NCI-H510A treated with DMSO at 0.1 percent for 48 hours (cell line): ENCODE results near the gene KLHL17.

Experiments
- DNase-seq: peaks from one replicate; lab custom pipeline; 2025; lab: John Stamatoyannopoulos, UW

The KLHL17 gene

DNA sequence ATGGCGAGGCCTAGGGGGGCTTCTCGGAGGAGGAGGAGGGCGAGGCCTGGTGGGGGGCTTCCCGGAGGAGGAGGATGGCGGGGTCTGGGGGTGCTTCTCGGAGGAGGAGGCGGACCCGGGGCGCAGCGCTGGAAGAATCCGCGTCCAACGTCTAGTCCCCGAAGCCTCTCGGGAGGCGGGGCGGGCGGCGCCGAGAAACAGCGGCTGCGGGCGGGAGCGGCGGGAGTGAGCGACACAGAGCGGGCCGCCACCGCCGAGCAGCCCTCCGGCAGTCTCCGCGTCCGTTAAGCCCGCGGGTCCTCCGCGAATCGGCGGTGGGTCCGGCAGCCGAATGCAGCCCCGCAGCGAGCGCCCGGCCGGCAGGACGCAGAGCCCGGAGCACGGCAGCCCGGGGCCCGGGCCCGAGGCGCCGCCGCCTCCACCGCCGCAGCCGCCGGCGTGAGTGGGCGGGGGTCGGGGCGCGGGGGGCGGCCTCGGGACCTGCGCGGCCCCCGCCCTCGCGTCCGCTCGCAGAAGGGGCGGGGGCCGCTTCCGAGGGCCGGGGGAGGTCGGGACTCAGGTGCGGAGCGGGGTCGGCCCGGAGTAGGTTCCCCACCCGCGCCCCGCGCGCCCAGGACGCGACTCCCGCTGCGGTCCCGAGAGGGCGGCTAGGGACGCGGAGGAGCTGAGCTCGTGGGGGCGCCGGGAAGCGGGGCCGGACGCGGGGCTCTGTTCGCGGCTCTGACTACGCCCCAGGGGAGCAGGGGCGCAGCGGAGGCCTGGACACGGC lies at the start of gene KLHL17:
Gene KLHL17, plus strand, starts transcription at position 222 of the 769 bp plus-strand sequence. Its CDS starts 110 bp downstream, at position 332.
- peak; percentile 29 for DNase-seq

DNA sequence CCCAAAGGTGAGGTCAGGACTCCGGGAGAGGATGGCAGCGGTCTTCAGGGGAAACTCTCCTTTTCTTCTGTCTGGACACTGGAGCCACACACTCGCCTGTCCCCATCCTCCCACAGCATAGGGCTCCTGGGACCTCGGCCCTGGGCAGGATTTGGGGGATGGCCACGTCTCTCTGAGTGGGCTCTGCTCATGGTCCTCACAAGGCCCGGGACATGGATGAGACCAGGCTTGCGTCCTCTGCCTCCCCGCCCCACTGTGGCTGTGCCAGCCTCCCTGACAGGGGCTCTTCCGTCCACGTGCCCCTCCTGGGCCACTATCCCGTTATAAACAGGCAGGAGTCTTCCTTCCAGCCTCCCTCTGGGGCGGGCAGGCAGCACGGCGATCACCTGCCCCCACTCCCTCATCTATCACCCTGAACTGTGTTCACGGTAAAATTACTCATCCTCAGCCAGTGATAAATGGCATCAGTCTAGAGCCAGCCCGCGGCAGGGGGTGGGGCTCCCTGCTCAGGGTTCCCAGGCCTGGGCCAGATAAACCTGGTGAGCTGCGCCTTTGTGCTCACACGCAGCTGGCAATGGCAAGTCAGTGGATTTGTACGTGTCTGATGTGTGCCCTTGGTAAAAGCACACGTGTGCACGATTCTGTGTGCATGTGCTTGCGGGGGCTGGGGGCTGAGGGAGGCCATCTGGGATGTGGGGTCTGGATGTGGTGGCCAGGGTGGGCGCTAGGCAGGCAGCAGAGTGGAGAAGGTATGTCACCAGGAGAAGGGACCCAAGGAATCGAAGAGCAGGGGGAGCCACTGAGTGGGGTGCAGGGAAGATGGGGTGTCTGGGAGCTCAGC lies 49.3 kb upstream of the KLHL17 start:
- DNase-seq = peak; percentile 54

DNA sequence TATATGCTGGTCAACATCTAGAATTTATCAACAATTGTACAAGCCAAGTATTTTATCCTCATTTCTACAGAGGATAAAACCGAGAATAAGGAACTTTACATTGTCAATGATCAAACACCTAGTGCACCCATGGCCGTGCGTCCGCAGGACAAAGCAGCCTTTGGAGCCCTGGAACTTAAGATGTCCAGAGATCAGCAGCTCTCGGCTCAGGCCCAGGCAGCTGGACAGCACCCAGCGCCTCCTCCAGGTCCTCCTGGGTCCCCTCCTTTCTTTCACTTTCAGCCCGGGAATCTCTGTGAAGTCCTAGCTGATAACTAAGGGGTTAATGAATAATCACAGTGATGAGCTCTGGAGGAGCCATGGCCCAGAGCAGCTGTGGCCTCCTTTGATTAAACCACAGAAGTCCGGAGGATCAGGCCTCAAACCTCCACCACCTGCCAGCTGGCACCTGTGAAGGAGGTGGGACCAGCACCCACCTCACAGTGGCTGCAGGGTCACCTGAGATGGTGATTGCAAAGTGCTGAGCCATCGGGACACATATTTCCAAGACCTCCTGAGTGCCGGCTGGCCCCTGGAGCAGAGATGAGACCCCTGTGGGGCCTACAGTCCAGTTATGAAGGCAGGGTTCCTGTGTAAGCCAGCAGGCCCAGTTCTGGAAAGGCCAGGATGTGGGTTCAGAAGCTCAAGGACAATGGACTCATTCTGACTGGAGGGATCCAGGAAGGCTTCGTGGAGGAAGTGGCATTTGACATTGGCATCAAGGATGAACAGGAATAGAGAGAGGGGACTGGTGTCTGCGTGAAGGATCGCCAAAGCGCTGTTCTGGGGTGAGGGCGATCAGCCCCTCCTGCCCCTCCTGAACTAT lies 48.3 kb upstream of the KLHL17 start:
- no peak for DNase-seq

- DNase-seq = no peak
These were observed 47.6 kb upstream of the KLHL17 start for GRCh38 chr1:912740-913301.

DNA sequence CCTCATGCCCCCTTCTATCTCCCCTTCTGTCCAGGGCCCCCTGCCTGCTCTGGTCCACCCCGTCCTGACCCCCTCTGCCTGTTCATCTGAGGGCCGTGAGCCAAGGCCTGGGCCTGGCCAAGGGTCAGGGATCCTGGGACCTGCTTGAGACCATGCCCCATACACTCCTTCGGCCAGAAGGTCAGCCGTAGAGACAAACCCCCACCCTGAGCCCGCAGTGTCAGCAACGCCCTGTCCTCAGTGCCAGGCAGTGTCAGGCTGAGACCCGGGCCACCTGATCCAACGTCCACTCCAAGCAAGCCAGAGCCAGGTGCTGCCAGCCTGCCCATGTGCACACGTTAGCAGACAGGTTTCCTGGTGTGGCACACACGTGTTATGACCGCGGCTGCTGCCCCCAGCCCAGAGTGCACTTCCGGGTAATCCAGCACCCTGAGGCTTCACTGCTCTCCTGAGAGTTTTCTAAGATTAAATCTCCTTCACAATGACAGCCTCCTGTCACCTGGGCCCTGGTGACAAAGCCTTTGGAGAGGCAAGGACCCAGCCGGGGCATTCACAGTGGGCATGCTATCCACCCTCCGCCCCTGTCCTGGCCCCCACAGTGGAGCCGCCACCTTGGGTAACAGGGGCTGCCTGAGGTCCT lies 46.8 kb upstream of the KLHL17 start:
- DNase-seq = no peak

- DNase-seq = no peak
These were observed 46.1 kb upstream of the KLHL17 start for GRCh38 chr1:914131-914890.

DNA sequence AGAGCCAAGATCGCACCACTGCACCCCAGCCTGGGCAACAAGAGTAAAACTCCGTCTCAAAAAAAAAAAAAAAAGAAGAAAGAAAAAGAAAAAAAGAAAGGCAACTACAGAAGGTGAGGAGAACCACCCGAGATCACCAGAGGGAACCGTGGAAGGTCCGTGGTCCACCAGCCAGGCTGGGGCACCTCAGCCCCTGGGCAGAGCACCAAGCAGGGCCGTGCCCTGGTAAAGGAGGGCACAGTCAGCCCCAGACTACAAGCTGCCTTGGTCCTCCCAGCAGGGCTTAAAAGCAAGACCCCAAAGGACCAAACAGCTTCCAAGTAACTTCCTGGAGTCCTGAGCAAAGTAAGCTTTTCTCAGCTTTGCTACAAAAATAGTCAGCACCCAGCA lies 45.5 kb upstream of the KLHL17 start:
- DNase-seq = no peak

GRCh38 chr1:915295-916172 lies 44.9 kb upstream of the KLHL17 start:
- DNase-seq = no peak

- DNase-seq = no peak
These were observed 44.0 kb upstream of the KLHL17 start for GRCh38 chr1:916173-917075.

- no peak for DNase-seq
These were observed 43.3 kb upstream of the KLHL17 start for GRCh38 chr1:917076-917459.

GRCh38 chr1:917466-918091 lies 42.8 kb upstream of the KLHL17 start:
- no peak for DNase-seq

- DNase-seq = no peak
These were observed 42.0 kb upstream of the KLHL17 start for GRCh38 chr1:918353-918752.

- DNase-seq = no peak
These were observed 41.5 kb upstream of the KLHL17 start for GRCh38 chr1:918843-919242.

- DNase-seq = no peak
These were observed 41.0 kb upstream of the KLHL17 start for GRCh38 chr1:919271-919872.

GRCh38 chr1:920010-920409 lies 40.4 kb upstream of the KLHL17 start:
- DNase-seq = peak; percentile 63

DNA sequence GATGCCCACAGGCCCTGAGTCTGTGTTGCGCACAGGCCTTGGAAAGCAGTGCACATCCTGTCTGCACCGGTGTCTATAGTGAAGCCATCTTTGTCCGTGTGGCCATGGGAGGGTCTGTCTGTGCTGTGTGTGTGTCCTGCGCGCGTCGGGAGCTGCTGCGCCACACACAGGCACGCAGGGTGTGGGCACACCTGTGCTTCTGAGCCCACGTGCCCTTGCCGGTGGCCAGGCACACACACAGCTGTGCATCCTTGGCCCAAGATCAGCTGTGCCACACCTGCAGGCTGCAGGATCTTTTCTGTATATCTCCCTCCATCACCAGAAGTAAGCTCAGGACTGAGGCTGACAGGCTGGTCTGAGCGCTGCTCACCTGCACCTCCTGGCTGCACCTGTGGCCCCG lies 39.9 kb upstream of the KLHL17 start:
- DNase-seq = no peak

- DNase-seq = no peak
These were observed 39.2 kb upstream of the KLHL17 start for GRCh38 chr1:921011-921837.
